HepG2 (cell line): ENCODE data around the gene NEU1. TPM values are rescaled to one million over a fixed set of nuclear protein-coding genes. Genes with fewer than 3 reads are reported as not detected.

Experiments
- EHMT2 ChIP-seq: fragments of 200-600 bp; sonication (generic); IDR thresholded peaks from 2 replicates; pipeline ENCODE4 v1.7.0; 2017; ENCODE audit warnings: antibody characterized with exemption, low read depth, low read length, borderline replicate concordance
- ISL2 ChIP-seq: sonication (generic); formaldehyde crosslinking; IDR thresholded peaks from 2 replicates; pipeline ENCODE4 v1.5.0; 2020; ENCODE audit warnings: missing genetic modification reagents
- POLR2A ChIP-seq, 2 experiments: IDR thresholded peaks; 2 replicates each; pipeline ENCODE4 v1.6.1; 2011; ENCODE audit warnings: low read depth in 2 of 2, low read length in 2 of 2, mild to moderate bottlenecking in 1 of 2, moderate library complexity in 1 of 2; ENCODE audit not compliant: insufficient read depth in 1 of 2
- POLR2G ChIP-seq: fragments of 200-400 bp; formaldehyde crosslinking; IDR thresholded peaks from 2 replicates; pipeline ENCODE4 v1.6.1; 2018; ENCODE audit warnings: mild to moderate bottlenecking, low read depth, low read length, moderate library complexity
- RBFOX2 ChIP-seq: fragments of 200-400 bp; formaldehyde crosslinking; IDR thresholded peaks from 2 replicates; pipeline ENCODE4 v1.6.1; 2017; ENCODE audit warnings: low read depth, mild to moderate bottlenecking, low read length
- REXO4 ChIP-seq: sonication (generic); formaldehyde crosslinking; IDR thresholded peaks from 2 replicates; pipeline ENCODE4 v1.8.0; 2022; ENCODE audit warnings: missing genetic modification reagents, mild to moderate bottlenecking, borderline replicate concordance
- RFX1 ChIP-seq: fragments of 450-650 bp; IDR thresholded peaks from 2 replicates; pipeline ENCODE4 v1.6.1; 2017
- RFX5 ChIP-seq: IDR thresholded peaks from 2 replicates; pipeline ENCODE4 v1.6.1; 2011; ENCODE audit warnings: low read depth, low read length, improper control_type of control experiment
- SRF ChIP-seq: IDR thresholded peaks from 2 replicates; pipeline ENCODE4 v1.6.1; 2011; ENCODE audit warnings: mild to moderate bottlenecking, low read depth, low read length, moderate library complexity
- ZFP82 ChIP-seq: sonication (generic); formaldehyde crosslinking; IDR thresholded peaks from 2 replicates; pipeline ENCODE4 v1.5.1; 2020; ENCODE audit warnings: mild to moderate bottlenecking, missing genetic modification reagents, borderline replicate concordance
- ZNF124 ChIP-seq: sonication (generic); formaldehyde crosslinking; IDR thresholded peaks from 2 replicates; pipeline ENCODE4 v1.4.0; 2020; ENCODE audit warnings: missing genetic modification reagents
- ZNF138 ChIP-seq: sonication (generic); formaldehyde crosslinking; IDR thresholded peaks from 2 replicates; pipeline ENCODE4 v1.5.0; 2020; ENCODE audit warnings: mild to moderate bottlenecking, low read depth, missing genetic modification reagents
- ZNF260 ChIP-seq: sonication (generic); formaldehyde crosslinking; IDR thresholded peaks from 2 replicates; pipeline ENCODE4 v1.4.0; 2020; ENCODE audit warnings: missing genetic modification reagents, low read depth, mild to moderate bottlenecking, borderline replicate concordance
- ZNF335 ChIP-seq: sonication (generic); formaldehyde crosslinking; IDR thresholded peaks from 2 replicates; pipeline ENCODE4 v1.4.0; 2020; ENCODE audit warnings: missing genetic modification reagents
- ZNF44 ChIP-seq: sonication (generic); formaldehyde crosslinking; IDR thresholded peaks from 2 replicates; pipeline ENCODE4 v1.5.1; 2020; ENCODE audit warnings: mild to moderate bottlenecking, missing genetic modification reagents
- ZNF709 ChIP-seq: sonication (generic); formaldehyde crosslinking; IDR thresholded peaks from 2 replicates; pipeline ENCODE4 v1.5.0; 2020; ENCODE audit warnings: mild to moderate bottlenecking, missing genetic modification reagents
- ZNF816 ChIP-seq: sonication (generic); formaldehyde crosslinking; IDR thresholded peaks from 2 replicates; pipeline ENCODE4 v1.8.0; 2022; ENCODE audit warnings: missing genetic modification reagents, mild to moderate bottlenecking, borderline replicate concordance
- polyA plus RNA-seq, 8 experiments: library from polyadenylated mRNA; depleted of rRNA in 3 of 8; stranded (reverse) in 7 of 8; unstranded in 1 of 8; fragments of >200 nt; fragmentation: Illumina TruSeq in 4 of 8; extraction: Trizol in 4 of 8; gene quantifications; 2 replicates each; pipeline versions ENCODE4 v1.2.1 to v1.2.3, GENCODE V29; 2011 to 2016; ENCODE audit warnings: low read depth in 4 of 8, missing spikeins in 1 of 8, mixed read lengths in 1 of 8; ENCODE audit not compliant: insufficient read depth in 1 of 8
- total RNA-seq, 5 experiments: library from RNA; depleted of rRNA; stranded (reverse); fragments of >200 nt; fragmentation: Illumina TruSeq; extraction: Trizol; gene quantifications; 2 replicates each; pipeline ENCODE4 v1.2.3, GENCODE V29; 2016; ENCODE audit warnings: low read depth in 1 of 5
- TF ChIP-seq, protein P1 (sequence below): sonication (generic); formaldehyde crosslinking; IDR thresholded peaks from 2 replicates; pipeline ENCODE4 v1.9.0; 2021; ENCODE audit warnings: missing genetic modification reagents, mild to moderate bottlenecking, borderline replicate concordance
- TF ChIP-seq, protein P2 (sequence below): sonication (generic); formaldehyde crosslinking; IDR thresholded peaks from 2 replicates; pipeline ENCODE4 v1.4.0; 2020; ENCODE audit warnings: missing genetic modification reagents, borderline replicate concordance
- TF ChIP-seq, protein P3 (sequence below): sonication (generic); formaldehyde crosslinking; conservative IDR thresholded peaks from 2 replicates; pipeline ENCODE4 v1.8.1; 2023; ENCODE audit warnings: missing genetic modification reagents
- TF ChIP-seq, protein P4 (sequence below): sonication (generic); formaldehyde crosslinking; IDR thresholded peaks from 2 replicates; pipeline ENCODE4 v1.5.1; 2020; ENCODE audit warnings: missing genetic modification reagents, mild to moderate bottlenecking, borderline replicate concordance

The NEU1 gene
- total and polyA plus RNA-seq, 2 of the 13 experiments (the other 11 are each of a cell fraction or from before 2014, with no cell fraction given): 215 to 297 TPM

DNA sequence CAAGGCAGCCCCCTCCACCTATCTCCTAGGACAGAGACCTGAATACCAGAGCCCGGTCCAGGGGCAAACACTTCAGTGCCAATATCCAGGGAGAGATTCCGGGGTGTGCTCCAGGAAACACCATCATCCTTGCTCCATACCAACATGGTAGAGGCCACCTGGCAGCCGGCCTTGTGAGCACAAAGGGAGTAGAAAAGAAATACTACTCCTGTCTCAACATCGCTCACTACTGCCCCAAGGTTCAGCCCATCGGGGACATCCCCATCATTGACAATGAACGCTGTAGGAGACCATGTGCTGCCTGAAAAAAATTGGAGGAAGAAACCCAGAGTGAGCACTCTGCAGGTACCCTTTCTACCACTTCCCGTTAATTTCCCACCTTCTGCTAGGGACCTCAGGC lies 1.5 kb downstream of the NEU1 start (continued):
- TF ChIP-seq ZNF709 (CRISPR knock-in tag): no peak
- TF ChIP-seq REXO4 (CRISPR knock-in tag): no peak
- TF ChIP-seq, protein P1, sequence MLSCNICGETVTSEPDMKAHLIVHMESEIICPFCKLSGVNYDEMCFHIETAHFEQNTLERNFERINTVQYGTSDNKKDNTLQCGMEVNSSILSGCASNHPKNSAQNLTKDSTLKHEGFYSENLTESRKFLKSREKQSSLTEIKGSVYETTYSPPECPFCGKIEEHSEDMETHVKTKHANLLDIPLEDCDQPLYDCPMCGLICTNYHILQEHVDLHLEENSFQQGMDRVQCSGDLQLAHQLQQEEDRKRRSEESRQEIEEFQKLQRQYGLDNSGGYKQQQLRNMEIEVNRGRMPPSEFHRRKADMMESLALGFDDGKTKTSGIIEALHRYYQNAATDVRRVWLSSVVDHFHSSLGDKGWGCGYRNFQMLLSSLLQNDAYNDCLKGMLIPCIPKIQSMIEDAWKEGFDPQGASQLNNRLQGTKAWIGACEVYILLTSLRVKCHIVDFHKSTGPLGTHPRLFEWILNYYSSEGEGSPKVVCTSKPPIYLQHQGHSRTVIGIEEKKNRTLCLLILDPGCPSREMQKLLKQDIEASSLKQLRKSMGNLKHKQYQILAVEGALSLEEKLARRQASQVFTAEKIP (CRISPR knock-in tag): no peak
- TF ChIP-seq RBFOX2: no peak
- no peak for TF ChIP-seq ZNF260 (CRISPR knock-in tag)
- no peak for TF ChIP-seq RFX1
- no peak for TF ChIP-seq SRF
- TF ChIP-seq POLR2A (IDR thresholded peaks at IDR 0.05; ENCODE audit: insufficient read depth in 1 of 2, low read depth in 2 of 2, low read length in 2 of 2): peak in 1 of 2 experiments; percentile 13; a peak in 1 of 4 replicates
- TF ChIP-seq POLR2G: no peak
- TF ChIP-seq ZNF335 (CRISPR knock-in tag): no peak
- TF ChIP-seq, protein P2, sequence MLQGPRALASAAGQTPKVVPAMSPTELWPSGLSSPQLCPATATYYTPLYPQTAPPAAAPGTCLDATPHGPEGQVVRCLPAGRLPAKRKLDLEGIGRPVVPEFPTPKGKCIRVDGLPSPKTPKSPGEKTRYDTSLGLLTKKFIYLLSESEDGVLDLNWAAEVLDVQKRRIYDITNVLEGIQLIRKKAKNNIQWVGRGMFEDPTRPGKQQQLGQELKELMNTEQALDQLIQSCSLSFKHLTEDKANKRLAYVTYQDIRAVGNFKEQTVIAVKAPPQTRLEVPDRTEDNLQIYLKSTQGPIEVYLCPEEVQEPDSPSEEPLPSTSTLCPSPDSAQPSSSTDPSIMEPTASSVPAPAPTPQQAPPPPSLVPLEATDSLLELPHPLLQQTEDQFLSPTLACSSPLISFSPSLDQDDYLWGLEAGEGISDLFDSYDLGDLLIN (CRISPR knock-in tag): no peak
- no peak for TF ChIP-seq ZNF44 (CRISPR knock-in tag)
- no peak for TF ChIP-seq ZNF138 (CRISPR knock-in tag)
- no peak for TF ChIP-seq RFX5
- TF ChIP-seq, protein P3, sequence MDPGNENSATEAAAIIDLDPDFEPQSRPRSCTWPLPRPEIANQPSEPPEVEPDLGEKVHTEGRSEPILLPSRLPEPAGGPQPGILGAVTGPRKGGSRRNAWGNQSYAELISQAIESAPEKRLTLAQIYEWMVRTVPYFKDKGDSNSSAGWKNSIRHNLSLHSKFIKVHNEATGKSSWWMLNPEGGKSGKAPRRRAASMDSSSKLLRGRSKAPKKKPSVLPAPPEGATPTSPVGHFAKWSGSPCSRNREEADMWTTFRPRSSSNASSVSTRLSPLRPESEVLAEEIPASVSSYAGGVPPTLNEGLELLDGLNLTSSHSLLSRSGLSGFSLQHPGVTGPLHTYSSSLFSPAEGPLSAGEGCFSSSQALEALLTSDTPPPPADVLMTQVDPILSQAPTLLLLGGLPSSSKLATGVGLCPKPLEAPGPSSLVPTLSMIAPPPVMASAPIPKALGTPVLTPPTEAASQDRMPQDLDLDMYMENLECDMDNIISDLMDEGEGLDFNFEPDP (CRISPR knock-in tag): 0 out of 2 replicates have a peak, but pooled peaks have one; percentile 34
- no peak for TF ChIP-seq ZNF124 (CRISPR knock-in tag)
- no peak for TF ChIP-seq EHMT2
- TF ChIP-seq ZFP82 (CRISPR knock-in tag): peak; percentile 59; the same call in 1 of the 2 replicates
- peak; percentile 42; the same call in 1 of the 2 replicates for TF ChIP-seq ZNF816 (CRISPR knock-in tag)
- TF ChIP-seq, protein P4, sequence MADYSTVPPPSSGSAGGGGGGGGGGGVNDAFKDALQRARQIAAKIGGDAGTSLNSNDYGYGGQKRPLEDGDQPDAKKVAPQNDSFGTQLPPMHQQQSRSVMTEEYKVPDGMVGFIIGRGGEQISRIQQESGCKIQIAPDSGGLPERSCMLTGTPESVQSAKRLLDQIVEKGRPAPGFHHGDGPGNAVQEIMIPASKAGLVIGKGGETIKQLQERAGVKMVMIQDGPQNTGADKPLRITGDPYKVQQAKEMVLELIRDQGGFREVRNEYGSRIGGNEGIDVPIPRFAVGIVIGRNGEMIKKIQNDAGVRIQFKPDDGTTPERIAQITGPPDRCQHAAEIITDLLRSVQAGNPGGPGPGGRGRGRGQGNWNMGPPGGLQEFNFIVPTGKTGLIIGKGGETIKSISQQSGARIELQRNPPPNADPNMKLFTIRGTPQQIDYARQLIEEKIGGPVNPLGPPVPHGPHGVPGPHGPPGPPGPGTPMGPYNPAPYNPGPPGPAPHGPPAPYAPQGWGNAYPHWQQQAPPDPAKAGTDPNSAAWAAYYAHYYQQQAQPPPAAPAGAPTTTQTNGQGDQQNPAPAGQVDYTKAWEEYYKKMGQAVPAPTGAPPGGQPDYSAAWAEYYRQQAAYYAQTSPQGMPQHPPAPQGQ (CRISPR knock-in tag): no peak
- TF ChIP-seq ISL2 (CRISPR knock-in tag): no peak
